HG03064 (cell line): ENCODE results near the gene DPF3.

Source experiments
- ATAC-seq: cut with Tn5 transposase; IDR thresholded peaks from one replicate; pipeline ENCODE4 v1.9.1; 2021; ENCODE audit warnings: low read depth; ENCODE audit not compliant: unreplicated experiment

DPF3 gene

GRCh38 chr14:72801836-72802587 lies 91.9 kb downstream of the DPF3 start:
- no peak for ATAC-seq

DNA sequence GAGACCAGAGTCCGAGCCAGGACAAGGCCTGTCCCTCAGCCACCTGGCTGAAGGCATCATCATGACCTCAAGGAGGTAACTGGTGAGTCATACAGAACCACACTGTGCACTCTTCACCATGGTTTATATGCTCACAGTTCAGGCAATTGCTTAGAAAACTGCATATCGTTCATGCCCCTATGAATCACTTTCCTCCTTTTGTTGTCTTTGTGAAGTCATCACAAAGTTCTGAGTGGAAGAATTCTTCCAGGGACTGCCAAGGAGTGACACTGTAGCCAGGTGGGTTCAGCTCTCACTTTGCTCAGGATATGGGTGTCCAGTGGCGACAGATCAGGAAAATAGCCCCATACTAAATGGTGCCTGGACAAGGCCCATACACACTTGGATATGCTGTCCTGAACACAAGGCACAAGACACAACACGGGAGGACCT lies 92.5 kb downstream of the DPF3 start:
- no peak for ATAC-seq

DNA sequence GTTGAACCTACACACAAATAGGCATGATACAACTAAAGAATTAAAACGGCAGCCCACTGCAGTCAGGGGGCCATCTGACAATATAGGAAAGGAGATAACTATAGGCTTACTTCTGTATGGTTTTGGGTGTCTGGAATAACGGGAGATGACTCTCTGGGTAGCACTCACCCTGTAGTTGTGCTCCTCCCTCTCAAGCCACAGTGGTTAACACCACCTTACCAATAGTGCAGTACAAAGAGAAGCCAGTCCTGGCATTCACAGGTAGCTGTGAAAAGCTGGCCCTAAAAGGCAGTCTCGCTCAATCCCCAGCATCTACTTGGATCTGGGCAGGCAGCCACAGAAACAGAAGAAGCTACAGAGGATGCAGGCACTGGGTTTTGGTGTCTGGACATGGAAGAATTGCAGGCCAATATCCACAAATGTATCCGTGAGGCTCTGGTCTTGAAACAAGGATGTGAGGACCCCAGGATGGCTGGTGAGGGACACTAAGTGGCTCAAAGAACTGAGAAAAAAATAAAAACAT lies 93.0 kb downstream of the DPF3 start:
- no peak for ATAC-seq

DNA sequence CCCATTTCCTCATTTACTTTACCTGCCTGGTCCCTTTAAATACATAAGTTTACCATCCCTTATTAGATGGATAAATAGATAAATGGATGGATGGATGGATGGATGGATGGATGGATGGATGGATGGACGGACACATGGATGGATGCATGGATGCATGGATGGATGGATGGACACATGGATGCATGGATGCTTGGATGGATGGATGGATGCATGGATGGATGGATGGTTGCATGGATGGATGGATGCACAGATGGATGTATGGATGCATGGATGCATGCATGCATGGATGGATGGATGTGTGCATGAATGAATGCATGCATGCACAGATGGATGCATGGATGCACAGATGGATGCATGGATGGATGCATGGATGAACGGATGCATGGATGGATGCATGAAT lies 93.6 kb downstream of the DPF3 start:
- no peak for ATAC-seq

- ATAC-seq, result no peak
Observed at GRCh38 chr14:72796935-72797334, 97.0 kb downstream of the DPF3 start.

- ATAC-seq, result no peak
Observed at GRCh38 chr14:72793156-72793939, 100.6 kb downstream of the DPF3 start.

- ATAC-seq, result no peak
Observed at GRCh38 chr14:72792051-72792788, 101.7 kb downstream of the DPF3 start.

GRCh38 chr14:72790887-72791566 lies 102.9 kb downstream of the DPF3 start:
- ATAC-seq, result no peak

GRCh38 chr14:72788972-72789728 lies 104.8 kb downstream of the DPF3 start:
- ATAC-seq, result no peak

DNA sequence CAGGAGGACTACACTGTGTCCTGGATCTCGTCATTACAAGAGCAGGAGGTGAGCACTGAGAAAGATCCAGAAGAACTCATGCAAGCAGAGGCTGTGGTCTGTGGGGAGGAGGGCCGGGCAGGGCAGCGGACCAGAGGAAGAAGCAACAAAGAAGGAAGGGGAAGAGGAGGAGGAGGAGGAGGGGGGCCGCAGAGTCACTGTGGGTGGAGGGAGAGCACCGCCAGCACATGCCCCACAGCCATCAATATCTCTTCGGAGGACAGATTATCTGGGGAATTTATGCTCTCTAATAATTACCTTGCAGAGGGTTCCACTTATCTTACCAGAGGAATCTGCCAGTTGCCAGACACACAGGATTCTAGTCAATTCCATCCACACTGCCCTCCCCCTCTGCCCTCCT lies 105.6 kb downstream of the DPF3 start:
- no peak for ATAC-seq

- no peak for ATAC-seq
Observed at GRCh38 chr14:72787841-72788240, 106.1 kb downstream of the DPF3 start.

- no peak for ATAC-seq
Observed at GRCh38 chr14:72786378-72787350, 107.2 kb downstream of the DPF3 start.

DNA sequence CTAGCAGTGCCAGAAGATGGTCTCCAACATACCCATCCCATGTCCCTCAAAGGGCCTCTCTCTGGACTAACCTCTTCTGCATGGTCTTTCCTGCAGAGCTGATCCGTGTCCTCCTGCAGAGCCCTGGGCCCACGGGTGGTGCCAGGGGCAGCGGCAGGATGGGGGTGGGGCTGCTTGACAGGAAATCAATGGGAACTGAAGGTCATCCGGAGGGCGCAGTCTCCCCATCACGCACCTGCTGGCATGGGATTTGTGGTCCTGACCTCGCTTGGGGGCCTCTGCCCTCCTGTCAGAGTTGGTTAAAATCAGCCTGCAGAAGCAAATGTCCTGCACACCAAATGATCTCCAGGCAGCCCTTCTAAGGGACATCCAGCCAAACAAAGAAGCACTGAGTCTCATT lies 110.2 kb downstream of the DPF3 start:
- ATAC-seq, result no peak

DNA sequence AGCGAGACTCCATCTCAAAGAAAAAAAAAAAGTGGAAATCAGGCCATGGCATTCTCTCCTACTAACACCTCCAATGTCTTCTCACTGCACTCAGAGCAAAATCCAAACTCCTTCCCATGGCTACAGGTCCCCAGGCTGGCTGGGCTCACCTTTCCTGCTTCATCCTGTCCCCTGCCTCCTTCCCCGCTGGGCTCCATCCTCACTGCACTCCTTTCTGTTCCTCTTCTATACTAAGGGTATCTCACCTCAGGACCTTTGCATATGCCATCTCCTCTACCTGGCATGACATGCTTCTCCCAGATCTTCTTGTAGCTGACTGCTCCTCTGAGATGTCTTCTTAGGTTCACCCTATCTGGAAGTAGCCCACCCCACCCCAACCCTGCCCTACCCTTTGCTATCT lies 111.1 kb downstream of the DPF3 start:
- ATAC-seq, result no peak

DNA sequence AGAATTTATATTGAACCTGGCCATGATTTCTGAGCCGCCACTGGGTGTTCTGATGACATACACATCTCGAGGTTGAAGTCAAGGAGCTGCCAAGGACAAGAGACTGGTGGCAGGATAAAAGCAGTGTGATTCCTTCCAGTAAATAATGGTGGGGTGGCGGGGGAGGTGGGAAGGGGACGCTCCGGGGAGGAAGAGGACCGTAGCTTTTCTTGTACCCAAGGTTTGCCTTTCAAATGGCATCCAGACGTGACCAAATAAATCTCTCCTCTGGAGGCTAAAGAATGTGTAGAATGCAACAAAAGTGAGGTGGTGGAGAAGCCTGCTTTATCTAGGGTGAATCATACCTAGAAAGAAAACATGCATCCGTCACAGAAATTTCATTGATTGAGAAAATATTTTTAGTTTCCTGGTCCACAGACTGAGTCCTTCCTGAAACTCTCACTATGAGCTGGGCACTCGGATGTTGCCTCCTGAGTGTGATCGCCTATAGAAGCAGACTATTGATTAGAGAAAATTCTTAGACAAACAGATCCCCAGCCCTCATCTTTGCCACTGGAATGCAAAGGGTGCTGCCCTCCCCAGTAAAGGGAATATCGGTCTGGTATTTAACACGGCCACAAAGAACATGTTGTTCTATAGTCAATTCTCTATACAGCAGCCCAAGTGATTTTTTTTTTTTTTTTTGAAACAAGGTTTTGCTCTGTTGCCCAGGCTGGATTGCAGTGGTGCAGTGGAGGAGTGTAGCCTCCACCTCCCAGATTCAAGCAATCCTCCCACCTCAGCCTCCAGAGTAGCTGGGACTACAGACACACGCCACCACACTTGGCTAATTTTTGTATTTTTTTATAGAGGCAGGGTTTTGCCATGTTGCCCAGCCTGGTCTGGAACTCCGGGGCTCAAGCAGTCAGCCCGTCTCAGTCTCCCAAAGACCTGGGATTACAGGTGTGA lies 112.1 kb downstream of the DPF3 start:
- ATAC-seq, result no peak

- no peak for ATAC-seq
Observed at GRCh38 chr14:72780751-72781150, 113.2 kb downstream of the DPF3 start.

GRCh38 chr14:72779679-72780078 lies 114.2 kb downstream of the DPF3 start:
- ATAC-seq, result no peak

GRCh38 chr14:72777636-72778035 lies 116.3 kb downstream of the DPF3 start:
- ATAC-seq, result no peak
